SU-DHL-6 (cell line): ENCODE data around the gene PDGFC.

Experiments used
- H2AFZ ChIP-seq: fragments of 200-600 bp; sonication (generic); 2 replicates; pipeline ENCODE4 v1.6.1; 2014; ENCODE audit warnings: low read depth, mild to moderate bottlenecking, moderate library complexity, mixed read lengths, antibody characterized with exemption, low read length; ENCODE audit not compliant: severe bottlenecking
- H3F3A ChIP-seq: fragments of 200-600 bp; shearing (Covaris generic); 2 replicates; pipeline ENCODE4 v1.6.0; 2016; ENCODE audit warnings: antibody characterized with exemption, mild to moderate bottlenecking; ENCODE audit not compliant: insufficient read depth
- H3K27ac ChIP-seq: fragments of 200-600 bp; sonication (generic); 2 replicates; pipeline ENCODE4 v1.5.1; 2016; ENCODE audit warnings: low read depth, mild to moderate bottlenecking, low read length, moderate library complexity, mixed read lengths
- H3K27me3 ChIP-seq: fragments of 200-600 bp; sonication (generic), shearing (Covaris generic); 2 replicates; pipeline ENCODE4 v1.6.0; 2014; ENCODE audit warnings: mild to moderate bottlenecking, low read length
- H3K36me3 ChIP-seq: fragments of 200-600 bp; sonication (generic); 2 replicates; pipeline ENCODE4 v1.6.1; 2014; ENCODE audit warnings: mild to moderate bottlenecking, low read length, mixed read lengths
- H3K4me2 ChIP-seq: fragments of 300-600, 200-600 bp; shearing (Covaris generic), sonication (generic); 2 replicates; pipeline ENCODE4 v1.6.0; 2014; ENCODE audit warnings: low read length, low read depth, mild to moderate bottlenecking; ENCODE audit not compliant: poor library complexity, severe bottlenecking
- H3K4me3 ChIP-seq: fragments of 200-600 bp; sonication (generic); 2 replicates; pipeline ENCODE4 v1.5.1; 2014; ENCODE audit warnings: antibody characterized with exemption, low read length, mild to moderate bottlenecking, mixed read lengths; ENCODE audit not compliant: insufficient read depth, poor library complexity, severe bottlenecking
- H3K79me2 ChIP-seq: fragments of 200-600 bp; sonication (generic); 2 replicates; pipeline ENCODE4 v1.6.1; 2014; ENCODE audit warnings: mild to moderate bottlenecking, low read length, moderate library complexity; ENCODE audit not compliant: insufficient read depth
- H3K9ac ChIP-seq: fragments of 200-600 bp; sonication (generic); 2 replicates; pipeline ENCODE4 v1.7.0; 2014; ENCODE audit warnings: mild to moderate bottlenecking, low read length
- H3K9me2 ChIP-seq: fragments of 200-600 bp; sonication (generic); replicated peaks from 2 replicates; pipeline ENCODE4 v1.6.1; 2014; ENCODE audit warnings: low read length; ENCODE audit not compliant: insufficient read depth
- H3K9me3 ChIP-seq: fragments of 200-600 bp; sonication (generic); 2 replicates; pipeline ENCODE4 v1.6.1; 2014; ENCODE audit warnings: low read length, mixed read lengths; ENCODE audit not compliant: insufficient read depth
- H4K20me1 ChIP-seq: fragments of 200-600 bp; sonication (generic); 2 replicates; pipeline ENCODE4 v1.6.1; 2014; ENCODE audit warnings: low read depth, mild to moderate bottlenecking, antibody characterized with exemption, low read length, moderate library complexity, mixed read lengths
- EZH2phosphoT487 ChIP-seq: fragments of 200-600 bp; sonication (generic), shearing (Covaris generic); conservative IDR thresholded peaks from 2 replicates; pipeline ENCODE4 v1.6.1; 2018; ENCODE audit warnings: mild to moderate bottlenecking, antibody characterized with exemption, low read length, moderate library complexity, mixed read lengths
- TF ChIP-seq, protein P1 (sequence below): fragments of 200-600 bp; sonication (generic); IDR thresholded peaks from one replicate; pipeline ENCODE4 v1.5.1; 2017; ENCODE audit warnings: antibody characterized with exemption, mild to moderate bottlenecking, low read length, moderate library complexity; ENCODE audit not compliant: insufficient read depth, poor library complexity, severe bottlenecking

The PDGFC gene

DNA sequence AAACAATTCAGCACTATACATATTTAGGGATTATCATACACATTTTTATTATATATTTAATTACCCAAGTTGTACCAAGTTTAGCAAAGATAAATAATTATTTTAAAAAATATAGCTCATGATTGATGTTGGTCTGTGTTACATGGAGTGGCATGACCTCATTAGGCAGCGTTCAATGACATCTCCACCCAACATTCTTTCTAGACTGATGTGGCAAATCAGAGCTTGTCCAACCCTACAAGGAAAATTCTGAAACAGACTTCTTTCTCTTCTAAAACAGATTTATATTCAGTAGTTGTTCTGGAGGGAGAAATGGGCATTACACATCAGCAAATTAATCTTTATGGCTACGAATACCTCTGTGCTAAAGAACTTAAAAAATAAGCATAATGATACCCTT is 189.7 kb downstream of the PDGFC start:
- H3K9ac ChIP-seq, result no peak overlapping the region
- H3F3A ChIP-seq, result no peaks in the 10 kb centered on the region
- no peak overlapping the region for H3K27ac ChIP-seq

DNA sequence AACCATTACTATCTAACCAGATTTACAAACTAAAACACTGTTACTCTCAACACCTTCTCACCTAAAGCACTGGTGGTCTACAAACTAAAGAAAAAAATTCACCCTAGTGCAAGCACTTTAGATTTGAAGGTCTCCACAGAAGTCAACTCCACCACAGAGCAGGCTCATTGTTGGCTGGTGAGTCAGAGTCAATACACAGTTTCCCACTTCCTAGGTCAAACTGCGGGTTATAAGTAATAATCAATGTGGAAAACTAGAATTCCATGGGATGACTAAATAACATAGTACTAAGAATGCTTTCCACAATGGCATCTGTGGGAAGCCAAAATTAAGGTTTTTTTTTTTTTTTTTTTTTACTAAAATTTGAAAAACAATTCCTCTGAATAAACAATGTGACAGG is 191.8 kb downstream of the PDGFC start:
- Histone ChIP-seq H3K4me2 (no peak overlapping the region), H3K4me3 (no peak overlapping the region), H3K27me3 (no peaks in the 10 kb centered on the region), H4K20me1 (no peaks in the 10 kb centered on the region), H3K9ac (no peak overlapping the region), H3K79me2 (no peaks in the 10 kb centered on the region), H3K36me3 (no peaks in the 10 kb centered on the region), H3K9me3 (no peaks in the 10 kb centered on the region), H3F3A (no peaks in the 10 kb centered on the region), H3K27ac (no peak overlapping the region), H2AFZ (no peak overlapping the region), H3K9me2 (no peaks in the 10 kb centered on the region)
- TF ChIP-seq, protein P1, sequence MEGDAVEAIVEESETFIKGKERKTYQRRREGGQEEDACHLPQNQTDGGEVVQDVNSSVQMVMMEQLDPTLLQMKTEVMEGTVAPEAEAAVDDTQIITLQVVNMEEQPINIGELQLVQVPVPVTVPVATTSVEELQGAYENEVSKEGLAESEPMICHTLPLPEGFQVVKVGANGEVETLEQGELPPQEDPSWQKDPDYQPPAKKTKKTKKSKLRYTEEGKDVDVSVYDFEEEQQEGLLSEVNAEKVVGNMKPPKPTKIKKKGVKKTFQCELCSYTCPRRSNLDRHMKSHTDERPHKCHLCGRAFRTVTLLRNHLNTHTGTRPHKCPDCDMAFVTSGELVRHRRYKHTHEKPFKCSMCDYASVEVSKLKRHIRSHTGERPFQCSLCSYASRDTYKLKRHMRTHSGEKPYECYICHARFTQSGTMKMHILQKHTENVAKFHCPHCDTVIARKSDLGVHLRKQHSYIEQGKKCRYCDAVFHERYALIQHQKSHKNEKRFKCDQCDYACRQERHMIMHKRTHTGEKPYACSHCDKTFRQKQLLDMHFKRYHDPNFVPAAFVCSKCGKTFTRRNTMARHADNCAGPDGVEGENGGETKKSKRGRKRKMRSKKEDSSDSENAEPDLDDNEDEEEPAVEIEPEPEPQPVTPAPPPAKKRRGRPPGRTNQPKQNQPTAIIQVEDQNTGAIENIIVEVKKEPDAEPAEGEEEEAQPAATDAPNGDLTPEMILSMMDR, result no peak
- no peak for TF ChIP-seq EZH2phosphoT487

More for the DNA sequence above, 189.7 kb downstream of the PDGFC start:
- no peaks in the 10 kb centered on the region for H3K9me2 ChIP-seq
- H3K9me3 ChIP-seq, result no peaks in the 10 kb centered on the region
- no peak overlapping the region for H3K4me2 ChIP-seq
- H3K27me3 ChIP-seq, result no peaks in the 10 kb centered on the region
- H3K4me3 ChIP-seq, result no peak overlapping the region
- TF ChIP-seq, protein P1, result no peak
- TF ChIP-seq EZH2phosphoT487, result no peak
- H3K36me3 ChIP-seq, result no peaks in the 10 kb centered on the region
- no peak overlapping the region for H2AFZ ChIP-seq
- H4K20me1 ChIP-seq, result no peaks in the 10 kb centered on the region
- H3K79me2 ChIP-seq, result no peaks in the 10 kb centered on the region

DNA sequence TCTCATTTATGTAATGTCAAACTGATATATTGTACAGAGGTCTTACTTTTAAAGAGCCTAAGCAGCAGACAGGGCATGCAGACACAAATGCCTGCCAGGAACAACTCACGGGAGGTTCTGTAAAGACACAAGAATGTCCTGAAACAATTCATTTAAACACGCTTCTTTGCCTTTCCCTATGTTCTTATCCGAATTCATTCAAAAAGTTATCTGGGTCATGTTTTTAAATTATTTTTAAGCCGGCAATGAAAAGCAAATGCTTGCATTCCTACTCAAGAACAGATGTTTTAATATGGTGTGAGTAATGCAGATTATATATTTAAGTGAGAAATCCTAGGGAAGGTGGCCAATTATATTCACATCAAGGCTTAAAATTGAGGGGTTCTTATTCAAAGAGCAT is 192.6 kb downstream of the PDGFC start:
- Histone ChIP-seq H3K79me2 (no peaks in the 10 kb centered on the region), H3K27me3 (no peaks in the 10 kb centered on the region), H3K9me2 (no peaks in the 10 kb centered on the region), H3K27ac (no peak overlapping the region), H4K20me1 (no peaks in the 10 kb centered on the region), H3K4me3 (no peak overlapping the region), H3K36me3 (no peaks in the 10 kb centered on the region), H3K9ac (no peak overlapping the region), H3K4me2 (no peak overlapping the region), H3F3A (no peaks in the 10 kb centered on the region), H3K9me3 (no peaks in the 10 kb centered on the region), H2AFZ (no peak overlapping the region)
- TF ChIP-seq EZH2phosphoT487, result no peak
- TF ChIP-seq, protein P1, result no peak
